Measurements from ENCODE around the gene BRS3. TPM values are rescaled to one million over a fixed set of nuclear protein-coding genes. Genes with fewer than 3 reads are reported as not detected.

Gene BRS3
- total RNA-seq, 1 experiment from 2014 or later = not detected

GRCh38 chrX:136488706-136489105 lies 959 bp downstream of the BRS3 start:
- no peaks in the 10 kb centered on the region for H3K36me3 ChIP-seq (ENCODE audit: control insufficient read depth, insufficient read depth, low read length)
- intact Hi-C loops (cut with micrococcal nuclease; ENCODE audit: unreplicated experiment) = loop anchor here (10.0 kb wide), 1 partner anchor 214 kb away; no protein-coding TSS in a partner anchor
- POLR2A ChIA-PET = no interaction called here
- H3K4me1 ChIP-seq (ENCODE audit: control insufficient read depth, insufficient read depth, low read length) = no peaks in the 10 kb centered on the region
- no peak for ATAC-seq
- no peak overlapping the region for H3K27ac ChIP-seq (ENCODE audit: low read length)
- no peaks in the 10 kb centered on the region for H3K9me3 ChIP-seq (ENCODE audit: control insufficient read depth, insufficient read depth, low read depth, low read length)
- peaks cover 38% of the 10 kb centered on the region for H3K27me3 ChIP-seq (ENCODE audit: control insufficient read depth, insufficient read depth, low read length)
- CTCF ChIA-PET = no interaction called here
- BruUV-seq (replicated peaks) = no TSS peak
- no peak for DNase-seq (ENCODE audit: low read depth, low spot score)
- no peak for TF ChIP-seq TCF7L2 (IDR thresholded peaks at IDR 0.05; ENCODE audit: low read depth, low read length)
- no peak for TF ChIP-seq SIN3A (IDR thresholded peaks at IDR 0.05; ENCODE audit: borderline replicate concordance, insufficient read depth, low read depth, low read length)
- TF ChIP-seq, protein P1, sequence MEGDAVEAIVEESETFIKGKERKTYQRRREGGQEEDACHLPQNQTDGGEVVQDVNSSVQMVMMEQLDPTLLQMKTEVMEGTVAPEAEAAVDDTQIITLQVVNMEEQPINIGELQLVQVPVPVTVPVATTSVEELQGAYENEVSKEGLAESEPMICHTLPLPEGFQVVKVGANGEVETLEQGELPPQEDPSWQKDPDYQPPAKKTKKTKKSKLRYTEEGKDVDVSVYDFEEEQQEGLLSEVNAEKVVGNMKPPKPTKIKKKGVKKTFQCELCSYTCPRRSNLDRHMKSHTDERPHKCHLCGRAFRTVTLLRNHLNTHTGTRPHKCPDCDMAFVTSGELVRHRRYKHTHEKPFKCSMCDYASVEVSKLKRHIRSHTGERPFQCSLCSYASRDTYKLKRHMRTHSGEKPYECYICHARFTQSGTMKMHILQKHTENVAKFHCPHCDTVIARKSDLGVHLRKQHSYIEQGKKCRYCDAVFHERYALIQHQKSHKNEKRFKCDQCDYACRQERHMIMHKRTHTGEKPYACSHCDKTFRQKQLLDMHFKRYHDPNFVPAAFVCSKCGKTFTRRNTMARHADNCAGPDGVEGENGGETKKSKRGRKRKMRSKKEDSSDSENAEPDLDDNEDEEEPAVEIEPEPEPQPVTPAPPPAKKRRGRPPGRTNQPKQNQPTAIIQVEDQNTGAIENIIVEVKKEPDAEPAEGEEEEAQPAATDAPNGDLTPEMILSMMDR (IDR thresholded peaks at IDR 0.05) = peak; percentile 19; the same call in 1 of the 2 replicates
- in situ Hi-C loops (cut with HindIII; ENCODE audit: low pct_unique_long_range_greater_than_20kb, low sequenced_read_pairs) = no loop called here
- H3K4me3 ChIP-seq (ENCODE audit: low read depth in 2 of 2, low read length in 2 of 2) = no peak overlapping the region

- Histone ChIP-seq H3K4me1 (ENCODE audit: control insufficient read depth, insufficient read depth, low read length) (peaks cover 6% of the 10 kb centered on the region; the same call in 1 of the 2 replicates), H3K4me3 (ENCODE audit: low read depth in 2 of 2, low read length in 2 of 2) (no peak overlapping the region), H3K27ac (ENCODE audit: low read length) (no peak overlapping the region), H3K36me3 (ENCODE audit: control insufficient read depth, insufficient read depth, low read length) (no peaks in the 10 kb centered on the region), H3K27me3 (ENCODE audit: control insufficient read depth, insufficient read depth, low read length) (peaks cover 29% of the 10 kb centered on the region), H3K9me3 (ENCODE audit: control insufficient read depth, insufficient read depth, low read depth, low read length) (no peaks in the 10 kb centered on the region)
- ChIA-PET CTCF (interaction anchor here (0.5 to 0.7 kb wide), 4 partner anchors 23 to 235 kb away, joined by 4 to 14 read pairs (median 7); no protein-coding TSS in a partner anchor), POLR2A (interaction anchor here (0.6 kb wide), 1 partner anchor 66 kb away, joined by 8 read pairs; no protein-coding TSS in a partner anchor)
- DNase-seq (ENCODE audit: low read depth, low spot score) (no peak), ATAC-seq (no peak)
- no TSS peak for BruUV-seq (replicated peaks)
- no peak for TF ChIP-seq REST (IDR thresholded peaks at IDR 0.05; ENCODE audit: insufficient read depth in 1 of 2, low read depth in 2 of 2, low read length in 1 of 2)
- no peak for TF ChIP-seq SIN3A (IDR thresholded peaks at IDR 0.05; ENCODE audit: borderline replicate concordance, insufficient read depth, low read depth, low read length)
- TF ChIP-seq, protein P1 (IDR thresholded peaks at IDR 0.05) = peak; percentile 30; the same call in 1 of the 2 replicates
- TF ChIP-seq POLR2AphosphoS5 (IDR thresholded peaks at IDR 0.05; ENCODE audit: low read depth, low read length) = no peak
- intact Hi-C loops (cut with micrococcal nuclease; ENCODE audit: unreplicated experiment) (no loop called here), in situ Hi-C loops (cut with HindIII; ENCODE audit: low pct_unique_long_range_greater_than_20kb, low sequenced_read_pairs) (no loop called here)
These were observed 4.1 kb downstream of the BRS3 start for GRCh38 chrX:136491832-136492231.

Measured in Panc1 (cell line).